HCT116 (cell line): ENCODE measurements around the gene MISFA. TPM values are rescaled to one million over a fixed set of nuclear protein-coding genes. Genes with fewer than 3 reads are reported as not detected.

ENCODE experiments used
- ATAC-seq: fragments of 200-7000 bp; cut with Tn5 transposase; 2 replicates; pipeline ENCODE4 v1.9.1; 2020; ENCODE audit warnings: mild to moderate bottlenecking, moderate library complexity
- BruUV-seq: library from RNA; stranded (reverse); fragments of 400-500 nt; replicated peaks from 2 replicates; lab custom pipeline; 2021; lab: Mats Ljungman, UMichigan
- CTCF ChIA-PET: fragments of 300-600 bp; sonication (Branson Sonifier 250); formaldehyde crosslinking; loops from one replicate; lab custom pipeline; 2021; ENCODE audit warnings: antibody characterized with exemption; lab: Charles Lee
- POLR2A ChIA-PET: fragments of 300-600, 350-600 bp; sonication (Branson Sonifier 250); formaldehyde crosslinking; loops from one replicate; lab custom pipeline; 2021; ENCODE audit warnings: antibody characterized with exemption; lab: Charles Lee
- RAD21 ChIA-PET, 2 experiments: fragments of 300-600 bp; sonication (Branson Sonifier 250); formaldehyde crosslinking; loops; one replicate each; lab custom pipeline; 2023; ENCODE audit warnings: low total read pairs in 2 of 2; ENCODE audit not compliant: uncharacterized antibody in 2 of 2, unreplicated experiment in 2 of 2, low non-redundant PET in 1 of 2; lab: Charles Lee
- DNase-seq: peaks from one replicate; pipeline ENCODE4 v3.0.0-alpha.2; 2010; ENCODE audit warnings: low read depth, low spot score
- H2AFZ ChIP-seq: fragments of 200-600 bp; shearing (Covaris generic), sonication (generic); 2 replicates; pipeline ENCODE4 v1.6.1; 2017; ENCODE audit warnings: low read depth, mixed run types, mixed read lengths, antibody characterized with exemption, low read length; ENCODE audit not compliant: poor library complexity, severe bottlenecking
- H3K27ac ChIP-seq: 2 replicates; pipeline ENCODE4 v1.5.1; 2012; ENCODE audit warnings: low read depth, low read length
- H3K27me3 ChIP-seq: fragments of 200-600 bp; sonication (generic); 2 replicates; pipeline ENCODE4 v1.6.1; 2016; ENCODE audit warnings: mixed run types, low read length, mixed read lengths; ENCODE audit not compliant: insufficient read depth
- H3K36me3 ChIP-seq, 2 experiments: fragments of 200-500 bp in 1 of 2; fragments of 200-600 bp in 1 of 2; sonication (Bioruptor generic) in 1 of 2; sonication (generic) in 1 of 2; 2 replicates each; pipeline versions ENCODE4 v1.5.1 to v1.6.1; 2014 to 2016; ENCODE audit warnings: low read length in 2 of 2, inconsistent platforms in 1 of 2, mixed read lengths in 1 of 2, mixed run types in 1 of 2; ENCODE audit not compliant: insufficient read depth in 2 of 2, control insufficient read depth in 1 of 2
- H3K4me1 ChIP-seq, 2 experiments: fragments of 200-600 bp in 1 of 2; sonication (generic) in 1 of 2; 2 replicates each; pipeline versions ENCODE4 v1.5.1 to v1.6.1; 2012 to 2017; ENCODE audit warnings: low read length in 2 of 2, inconsistent platforms in 1 of 2, mild to moderate bottlenecking in 1 of 2, mixed read lengths in 1 of 2, mixed run types in 1 of 2, moderate library complexity in 1 of 2; ENCODE audit not compliant: insufficient read depth in 2 of 2, control insufficient read depth in 1 of 2
- H3K4me2 ChIP-seq: fragments of 200-600 bp; sonication (generic); 2 replicates; pipeline ENCODE4 v1.6.1; 2017; ENCODE audit warnings: mixed run types, low read length, mixed read lengths
- H3K4me3 ChIP-seq, 2 experiments: fragments of 200-600 bp in 1 of 2; sonication (generic) in 1 of 2; replicated peaks in 1 of 2; 2 replicates each; pipeline ENCODE4 v1.5.1; 2011 to 2016; ENCODE audit warnings: low read length in 2 of 2, control low read depth in 1 of 2, low read depth in 1 of 2, mild to moderate bottlenecking in 1 of 2, mixed read lengths in 1 of 2, mixed run types in 1 of 2
- H3K79me2 ChIP-seq: fragments of 200-600 bp; sonication (generic); 2 replicates; pipeline ENCODE4 v1.6.1; 2017; ENCODE audit warnings: mild to moderate bottlenecking, mixed run types, low read length, moderate library complexity, mixed read lengths; ENCODE audit not compliant: insufficient read depth
- H3K9ac ChIP-seq: fragments of 200-600 bp; sonication (generic); 2 replicates; pipeline ENCODE4 v1.6.1; 2016; ENCODE audit warnings: low read length, mixed read lengths
- H3K9me2 ChIP-seq: fragments of 200-600 bp; sonication (generic), shearing (Covaris generic); 2 replicates; pipeline ENCODE4 v1.6.1; 2017; ENCODE audit warnings: mixed run types, mild to moderate bottlenecking, moderate library complexity; ENCODE audit not compliant: insufficient read depth
- H3K9me3 ChIP-seq, 2 experiments: fragments of 200-500 bp in 1 of 2; fragments of 200-600 bp in 1 of 2; sonication (Bioruptor generic) in 1 of 2; sonication (generic) in 1 of 2; 2 replicates each; pipeline ENCODE4 v1.6.1; 2014 to 2017; ENCODE audit warnings: low read length in 2 of 2, mixed read lengths in 2 of 2, inconsistent platforms in 1 of 2, low read depth in 1 of 2, mild to moderate bottlenecking in 1 of 2, mixed run types in 1 of 2, moderate library complexity in 1 of 2; ENCODE audit not compliant: control insufficient read depth in 1 of 2, insufficient read depth in 1 of 2
- H4K20me1 ChIP-seq: fragments of 200-600 bp; sonication (generic), shearing (Covaris generic); 2 replicates; pipeline ENCODE4 v1.6.1; 2017; ENCODE audit warnings: mixed run types, mild to moderate bottlenecking, moderate library complexity; ENCODE audit not compliant: insufficient read depth
- CBX3 ChIP-seq: IDR thresholded peaks from 2 replicates; pipeline ENCODE4 v1.6.1; 2012; ENCODE audit warnings: low read depth
- CEBPB ChIP-seq: IDR thresholded peaks from 2 replicates; pipeline ENCODE4 v1.6.1; 2012; ENCODE audit warnings: low read depth
- EGR1 ChIP-seq: IDR thresholded peaks from 2 replicates; pipeline ENCODE4 v1.6.1; 2012; ENCODE audit warnings: low read depth
- ELF1 ChIP-seq: IDR thresholded peaks from 2 replicates; pipeline ENCODE4 v1.6.1; 2012; ENCODE audit warnings: low read depth, borderline replicate concordance
- EZH2 ChIP-seq: fragments of 200-600 bp; sonication (generic); IDR thresholded peaks from 2 replicates; pipeline ENCODE4 v1.6.1; 2017; ENCODE audit warnings: antibody characterized with exemption, mixed run types
- EZH2phosphoT487 ChIP-seq: fragments of 200-600 bp; IDR thresholded peaks from 2 replicates; pipeline ENCODE4 v1.6.1; 2018; ENCODE audit warnings: antibody characterized with exemption, borderline replicate concordance
- FOSL1 ChIP-seq: IDR thresholded peaks from 2 replicates; pipeline ENCODE4 v1.6.1; 2012; ENCODE audit warnings: low read depth
- JUND ChIP-seq: IDR thresholded peaks from 2 replicates; pipeline ENCODE4 v1.6.1; 2012
- RAD21 ChIP-seq: IDR thresholded peaks from 2 replicates; pipeline ENCODE4 v1.6.1; 2012; ENCODE audit warnings: low read depth, mild to moderate bottlenecking
- REST ChIP-seq: IDR thresholded peaks from 2 replicates; pipeline ENCODE4 v1.6.1; 2012; ENCODE audit warnings: low read depth
- SP1 ChIP-seq: IDR thresholded peaks from 2 replicates; pipeline ENCODE4 v1.6.1; 2012; ENCODE audit warnings: low read depth
- TCF7L2 ChIP-seq: IDR thresholded peaks from 2 replicates; pipeline ENCODE4 v1.7.0; 2011; ENCODE audit warnings: borderline replicate concordance, inconsistent platforms; ENCODE audit not compliant: insufficient read depth, insufficient read length; ENCODE audit errors: extremely low read depth
- YY1 ChIP-seq: IDR thresholded peaks from 2 replicates; pipeline ENCODE4 v1.6.1; 2011; ENCODE audit warnings: low read length, low read depth, moderate library complexity, mild to moderate bottlenecking; ENCODE audit not compliant: insufficient replicate concordance; ENCODE audit errors: extremely low read depth
- ZBTB33 ChIP-seq: IDR thresholded peaks from 2 replicates; pipeline ENCODE4 v1.6.1; 2011; ENCODE audit warnings: mild to moderate bottlenecking, low read length, moderate library complexity; ENCODE audit not compliant: insufficient replicate concordance; ENCODE audit errors: extremely low read depth
- ZNF274 ChIP-seq: fragments of 200-500 bp; sonication (Bioruptor generic); IDR thresholded peaks from 2 replicates; pipeline ENCODE4 v1.6.1; 2014; ENCODE audit warnings: mild to moderate bottlenecking, low read depth, low read length, inconsistent platforms
- intact Hi-C: fragments of 100-400 bp; cut with micrococcal nuclease; formaldehyde crosslinking; loops from 2 replicates; pipeline ENCODE4 v1.10.0; 2022
- total RNA-seq: library from RNA; stranded (reverse); gene quantifications from one replicate; pipeline ENCODE4 v1.2.1, GENCODE V29; 2021; ENCODE audit not compliant: unreplicated experiment
- TF ChIP-seq, protein P1 (sequence below), 3 experiments: fragments of 200-600 bp in 1 of 3; sonication (generic) in 1 of 3; IDR thresholded peaks in 2 of 3; conservative IDR thresholded peaks in 1 of 3; 2 replicates each; pipeline ENCODE4 v1.5.1; 2012 to 2017; ENCODE audit warnings: low read depth in 2 of 3, low read length in 2 of 3, antibody characterized with exemption in 1 of 3, borderline replicate concordance in 1 of 3, control low read depth in 1 of 3, mild to moderate bottlenecking in 1 of 3, mixed read lengths in 1 of 3, mixed run types in 1 of 3, moderate library complexity in 1 of 3; ENCODE audit not compliant: insufficient read depth in 1 of 3

Gene MISFA
- total RNA-seq, 1 experiment from 2014 or later, result 3.2 TPM

DNA sequence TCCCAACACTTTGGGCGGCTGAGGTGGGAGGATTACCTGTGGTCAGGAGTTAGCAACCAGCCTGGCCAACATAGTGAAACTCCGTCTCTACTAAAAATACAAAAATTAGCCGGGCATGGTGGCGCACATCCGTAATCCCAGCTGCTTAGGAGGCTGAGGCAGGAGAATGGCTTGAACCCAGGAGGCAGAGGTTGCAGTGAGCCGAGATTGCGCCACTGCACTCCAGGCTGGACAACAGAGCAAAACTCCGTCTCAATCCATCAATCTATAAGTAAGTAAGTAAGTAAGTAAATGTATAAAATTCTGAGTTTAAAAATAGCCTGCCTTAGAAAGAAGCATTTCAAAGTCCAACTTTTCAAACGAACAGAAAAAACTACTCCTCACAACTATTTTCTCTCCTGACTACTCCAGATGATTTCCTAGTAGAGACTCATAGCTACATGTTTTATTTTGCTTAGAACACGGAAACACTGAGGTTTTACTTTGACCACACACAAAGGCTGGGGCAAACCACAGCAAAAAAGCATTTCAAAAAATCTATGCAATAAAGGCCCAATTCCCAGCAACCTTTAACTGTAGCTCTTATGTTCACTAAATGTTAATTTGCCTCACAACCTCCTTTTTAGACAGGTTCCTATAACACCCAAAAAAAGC, 18.2 kb downstream of the MISFA start:
- Histone ChIP-seq H3K4me2 (no peak overlapping the region), H3K4me3 (no peak overlapping the region), H2AFZ (no peak overlapping the region), H3K79me2 (peaks cover 49% of the 10 kb centered on the region), H3K9me3 (no peaks in the 10 kb centered on the region), H3K36me3 (peaks cover 2 to 21% of the 10 kb centered on the region in 2 experiments; a peak in 1 of 4 replicates), H3K27ac (no peak overlapping the region), H3K9ac (no peak overlapping the region), H3K4me1 (no peaks in the 10 kb centered on the region), H3K27me3 (no peaks in the 10 kb centered on the region), H3K9me2 (no peaks in the 10 kb centered on the region), H4K20me1 (no peaks in the 10 kb centered on the region)
- ATAC-seq, result no peak
- ChIA-PET RAD21 (interaction anchor here in 1 of 2 experiments (0.6 kb wide), 1 partner anchor 25 kb away, joined by 4 read pairs; no protein-coding TSS in a partner anchor), CTCF (interaction anchor here (1.0 kb wide), 1 partner anchor 110 kb away, joined by 3 read pairs; no protein-coding TSS in a partner anchor), POLR2A (no interaction called here)
- intact Hi-C loops, result no loop called here
- no TSS peak for BruUV-seq
- TF ChIP-seq ZBTB33, result no peak
- TF ChIP-seq RAD21, result no peak
- no peak for TF ChIP-seq ZNF274
- TF ChIP-seq SP1, result no peak
- no peak for TF ChIP-seq EZH2
- no peak for TF ChIP-seq YY1
- TF ChIP-seq EGR1, result no peak
- no peak for TF ChIP-seq REST
- no peak for TF ChIP-seq CBX3
- TF ChIP-seq, protein P1, sequence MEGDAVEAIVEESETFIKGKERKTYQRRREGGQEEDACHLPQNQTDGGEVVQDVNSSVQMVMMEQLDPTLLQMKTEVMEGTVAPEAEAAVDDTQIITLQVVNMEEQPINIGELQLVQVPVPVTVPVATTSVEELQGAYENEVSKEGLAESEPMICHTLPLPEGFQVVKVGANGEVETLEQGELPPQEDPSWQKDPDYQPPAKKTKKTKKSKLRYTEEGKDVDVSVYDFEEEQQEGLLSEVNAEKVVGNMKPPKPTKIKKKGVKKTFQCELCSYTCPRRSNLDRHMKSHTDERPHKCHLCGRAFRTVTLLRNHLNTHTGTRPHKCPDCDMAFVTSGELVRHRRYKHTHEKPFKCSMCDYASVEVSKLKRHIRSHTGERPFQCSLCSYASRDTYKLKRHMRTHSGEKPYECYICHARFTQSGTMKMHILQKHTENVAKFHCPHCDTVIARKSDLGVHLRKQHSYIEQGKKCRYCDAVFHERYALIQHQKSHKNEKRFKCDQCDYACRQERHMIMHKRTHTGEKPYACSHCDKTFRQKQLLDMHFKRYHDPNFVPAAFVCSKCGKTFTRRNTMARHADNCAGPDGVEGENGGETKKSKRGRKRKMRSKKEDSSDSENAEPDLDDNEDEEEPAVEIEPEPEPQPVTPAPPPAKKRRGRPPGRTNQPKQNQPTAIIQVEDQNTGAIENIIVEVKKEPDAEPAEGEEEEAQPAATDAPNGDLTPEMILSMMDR (IDR thresholded peaks at IDR 0.05 in 2 of 3, conservative IDR thresholded peaks at IDR 0.05 in 1 of 3; ENCODE audit: borderline replicate concordance in 1 of 3, insufficient read depth in 1 of 3, low read depth in 2 of 3, low read length in 2 of 3), result no peak
- TF ChIP-seq FOSL1, result no peak
- no peak for TF ChIP-seq TCF7L2
- no peak for TF ChIP-seq ELF1
- no peak for TF ChIP-seq EZH2phosphoT487
- no peak for TF ChIP-seq CEBPB
- no peak for TF ChIP-seq JUND
- no peak for DNase-seq
